Upper lobe of left lung (tissue), 6 donors: ENCODE measurements around the gene CASR. TPM values are rescaled to one million over a fixed set of nuclear protein-coding genes. Genes with fewer than 3 reads are reported as not detected.
"Not testable (repeated sequence)": the region's sequence is repeated elsewhere in the genome, so short reads cannot be mapped to it uniquely, and the experiment has no call there.

Experiments
- ATAC-seq, 2 donors: fragments of 200-7000 bp; cut with Tn5 transposase; one replicate each; pipeline ENCODE4 v1.9.1; 2022; ENCODE audit warnings: mild to moderate bottlenecking in 2 of 2, moderate library complexity in 2 of 2; ENCODE audit not compliant: low FRiP score in 2 of 2
- DNase-seq, 2 donors: peaks; one replicate each; pipeline ENCODE4 v3.0.0-alpha.2; 2019 to 2020
- H3K27ac ChIP-seq, 4 donors: fragments of 200-600 bp; sonication (generic); one replicate each; pipeline ENCODE4 v1.5.1; 2016 to 2019
- H3K27me3 ChIP-seq, 4 donors: fragments of 200-600 bp; sonication (generic); one replicate each; pipeline ENCODE4 v1.5.1; 2017 to 2019
- H3K36me3 ChIP-seq, 4 donors: fragments of 200-600 bp; sonication (generic); one replicate each; pipeline ENCODE4 v1.5.1; 2016 to 2019
- H3K4me1 ChIP-seq, 4 donors: fragments of 200-600 bp; sonication (generic); one replicate each; pipeline ENCODE4 v1.5.1; 2018 to 2019
- H3K4me3 ChIP-seq, 4 donors: fragments of 200-600 bp; sonication (generic); one replicate each; pipeline ENCODE4 v1.5.1; 2017 to 2019; ENCODE audit warnings: mild to moderate bottlenecking in 2 of 4, moderate library complexity in 1 of 4
- H3K9me3 ChIP-seq, 4 donors: fragments of 200-600 bp; sonication (generic); one replicate each; pipeline ENCODE4 v1.5.1; 2018 to 2019
- EP300 ChIP-seq, 4 donors: sonication (generic); formaldehyde crosslinking; IDR thresholded peaks; one replicate each; pipeline ENCODE4 v1.5.1; 2017; ENCODE audit warnings: antibody characterized with exemption in 4 of 4, control low read depth in 2 of 4
- POLR2A ChIP-seq, 4 donors: fragments of 450-650 bp; IDR thresholded peaks; one replicate each; pipeline ENCODE4 v1.5.1; 2016 to 2017; ENCODE audit warnings: antibody characterized with exemption in 4 of 4, mild to moderate bottlenecking in 2 of 4
- POLR2AphosphoS5 ChIP-seq, 2 donors: sonication (generic); formaldehyde crosslinking; IDR thresholded peaks; one replicate each; pipeline ENCODE4 v1.5.1; 2017; ENCODE audit warnings: antibody characterized with exemption in 2 of 2
- WGBS, 2 donors: methylation state at CpG; one replicate each; pipeline ENCODE4 v1.1.5; 2017 to 2018; 5-methylcytosine and 5-hydroxymethylcytosine counted together
- total RNA-seq, 6 donors: library from RNA; depleted of rRNA in 4 of 6; stranded (reverse); fragments of >200 nt in 4 of 6; gene quantifications; one replicate each; pipeline versions ENCODE4 v1.1.0 to v1.2.1, GENCODE V29; 2016 to 2021
- TF ChIP-seq, protein P1 (sequence below), 6 experiments: fragments of 450-650 bp in 4 of 6; fragments of 200-600 bp in 2 of 6; sonication (generic) in 2 of 6; IDR thresholded peaks; one replicate each; pipeline ENCODE4 v1.5.1; 2016 to 2019; ENCODE audit warnings: antibody characterized with exemption in 6 of 6
- donor health status: DM: no; HTN: no; CAD: no; lungs with moderate emphysema.
- donor health status: DM: no; HTN: yes; CAD: no; lungs with severe emphysema.

CASR gene
- total RNA-seq, 6 donors from 2014 or later = 0.10 TPM; not detected in 5

DNA sequence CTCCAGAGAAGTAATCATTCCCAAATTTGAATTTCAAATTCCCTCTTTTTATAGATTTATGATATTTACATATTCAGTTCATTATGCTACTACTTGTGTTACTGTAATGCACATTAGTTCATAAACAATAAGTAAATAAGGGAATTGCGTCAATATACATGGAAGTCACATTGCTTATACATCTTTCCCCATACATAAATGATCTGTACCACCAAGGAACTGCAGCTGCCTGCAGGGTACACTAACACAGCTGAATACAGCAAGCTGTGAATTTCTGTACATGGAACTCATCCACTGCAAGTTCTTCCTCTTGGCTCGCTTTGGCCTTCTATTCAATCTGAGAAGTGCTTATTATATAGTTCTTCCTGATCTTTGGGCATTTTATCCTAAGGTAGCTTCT, 15.5 kb downstream of the CASR start:
- no peak for ATAC-seq
- WGBS, 2 donors = 89 to 90% methylated on average over 2 of the region's 2 CpGs
- Histone ChIP-seq H3K9me3 (no peaks in the 10 kb centered on the region), H3K36me3 (no peaks in the 10 kb centered on the region), H3K27me3 (no peaks in the 10 kb centered on the region), H3K27ac (no peak overlapping the region), H3K4me1 (no peaks in the 10 kb centered on the region), H3K4me3 (no peak overlapping the region)
- DNase-seq = no peak
- TF ChIP-seq, protein P1, sequence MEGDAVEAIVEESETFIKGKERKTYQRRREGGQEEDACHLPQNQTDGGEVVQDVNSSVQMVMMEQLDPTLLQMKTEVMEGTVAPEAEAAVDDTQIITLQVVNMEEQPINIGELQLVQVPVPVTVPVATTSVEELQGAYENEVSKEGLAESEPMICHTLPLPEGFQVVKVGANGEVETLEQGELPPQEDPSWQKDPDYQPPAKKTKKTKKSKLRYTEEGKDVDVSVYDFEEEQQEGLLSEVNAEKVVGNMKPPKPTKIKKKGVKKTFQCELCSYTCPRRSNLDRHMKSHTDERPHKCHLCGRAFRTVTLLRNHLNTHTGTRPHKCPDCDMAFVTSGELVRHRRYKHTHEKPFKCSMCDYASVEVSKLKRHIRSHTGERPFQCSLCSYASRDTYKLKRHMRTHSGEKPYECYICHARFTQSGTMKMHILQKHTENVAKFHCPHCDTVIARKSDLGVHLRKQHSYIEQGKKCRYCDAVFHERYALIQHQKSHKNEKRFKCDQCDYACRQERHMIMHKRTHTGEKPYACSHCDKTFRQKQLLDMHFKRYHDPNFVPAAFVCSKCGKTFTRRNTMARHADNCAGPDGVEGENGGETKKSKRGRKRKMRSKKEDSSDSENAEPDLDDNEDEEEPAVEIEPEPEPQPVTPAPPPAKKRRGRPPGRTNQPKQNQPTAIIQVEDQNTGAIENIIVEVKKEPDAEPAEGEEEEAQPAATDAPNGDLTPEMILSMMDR (IDR thresholded peaks at IDR 0.05) = no peak
- TF ChIP-seq POLR2AphosphoS5 (IDR thresholded peaks at IDR 0.05) (no peak), POLR2A (IDR thresholded peaks at IDR 0.05) (no peak), EP300 (IDR thresholded peaks at IDR 0.05) (no peak)

DNA sequence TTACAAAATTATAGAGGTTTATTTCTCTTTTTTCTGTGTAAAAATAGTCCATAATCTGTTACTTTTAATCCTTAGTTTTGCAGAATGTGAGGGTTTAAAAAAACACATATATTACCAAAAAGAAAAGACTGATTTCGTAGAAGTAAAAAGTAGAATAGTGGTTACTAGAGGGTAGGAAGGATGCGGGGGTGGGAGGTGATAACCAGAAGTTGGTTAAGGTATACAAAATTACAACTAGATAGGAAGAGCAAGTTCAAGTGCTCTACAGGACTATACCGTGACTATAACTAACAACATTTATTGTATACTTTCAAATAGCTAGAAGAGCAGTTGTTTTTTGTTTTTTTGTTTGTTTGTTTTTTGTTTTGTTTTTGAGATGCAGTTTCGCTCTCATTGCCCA, 16.1 kb downstream of the CASR start:
- Histone ChIP-seq H3K9me3 (no peaks in the 10 kb centered on the region), H3K4me1 (no peaks in the 10 kb centered on the region), H3K27me3 (no peaks in the 10 kb centered on the region), H3K27ac (no peak overlapping the region), H3K4me3 (no peak overlapping the region), H3K36me3 (no peaks in the 10 kb centered on the region)
- WGBS, 2 donors = 80 to 88% methylated on average over 4 of the region's 4 CpGs
- DNase-seq (no peak), ATAC-seq (no peak)
- TF ChIP-seq POLR2AphosphoS5 (IDR thresholded peaks at IDR 0.05) (no peak), EP300 (IDR thresholded peaks at IDR 0.05) (no peak), POLR2A (IDR thresholded peaks at IDR 0.05) (no peak)
- TF ChIP-seq, protein P1 (IDR thresholded peaks at IDR 0.05) = no peak

DNA sequence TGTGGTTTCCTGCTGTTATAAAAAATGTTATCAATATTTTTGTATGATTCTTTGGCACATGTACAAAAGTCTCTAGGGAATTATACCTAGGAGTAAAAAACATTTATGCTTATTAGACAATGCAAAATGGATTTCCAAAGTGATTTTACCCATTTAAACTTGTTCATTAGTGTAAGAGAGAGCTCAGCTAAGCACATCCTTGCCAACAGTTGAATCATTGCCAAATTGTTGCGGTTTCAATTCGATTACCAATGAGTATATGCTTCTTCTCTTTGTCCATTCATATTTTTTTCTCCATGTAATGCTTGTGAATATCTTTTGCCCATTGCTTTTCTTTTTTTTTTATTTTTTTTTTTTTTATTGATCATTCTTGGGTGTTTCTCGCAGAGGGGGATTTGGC, 17.2 kb downstream of the CASR start:
- TF ChIP-seq EP300 (IDR thresholded peaks at IDR 0.05) = no peak
- TF ChIP-seq, protein P1 (IDR thresholded peaks at IDR 0.05) = no peak
- TF ChIP-seq POLR2A (IDR thresholded peaks at IDR 0.05) = no peak
- TF ChIP-seq POLR2AphosphoS5 (IDR thresholded peaks at IDR 0.05) = no peak
- no peak for ATAC-seq
- Histone ChIP-seq H3K27ac (no peak overlapping the region), H3K36me3 (no peaks in the 10 kb centered on the region), H3K27me3 (no peaks in the 10 kb centered on the region), H3K4me3 (no peak overlapping the region), H3K4me1 (no peaks in the 10 kb centered on the region), H3K9me3 (no peaks in the 10 kb centered on the region)
- no peak for DNase-seq
- 67 to 70% methylated on average over 3 of the region's 3 CpGs for WGBS, 2 donors

DNA sequence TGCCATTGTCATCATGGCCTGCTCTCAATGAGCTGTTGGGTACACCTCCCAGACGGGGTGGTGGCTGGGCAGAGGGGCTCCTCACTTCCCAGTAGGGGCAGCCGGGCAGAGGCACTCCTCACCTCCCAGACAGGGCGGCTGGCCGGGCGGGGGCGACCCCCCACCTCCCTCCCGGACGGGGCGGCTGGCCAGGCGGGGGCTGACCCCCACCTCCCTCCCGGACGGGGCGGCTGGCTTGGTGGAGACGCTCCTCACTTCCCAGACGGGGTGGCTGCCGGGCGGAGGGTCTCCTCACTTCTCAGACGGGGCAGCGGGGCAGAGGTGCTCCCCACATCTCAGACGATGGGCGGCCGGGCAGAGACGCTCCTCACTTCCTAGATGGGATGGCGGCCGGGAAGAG, 18.0 kb downstream of the CASR start:
- not testable (repeated sequence) for H3K4me3 ChIP-seq, H3K4me1 ChIP-seq, H3K27ac ChIP-seq, H3K27me3 ChIP-seq, ATAC-seq, H3K36me3 ChIP-seq, H3K9me3 ChIP-seq
- WGBS, 2 donors = 86 to 92% methylated on average over 1 to 10 of the region's 25 CpGs
- DNase-seq = peak in 1 of 2 donors; percentile 55

DNA sequence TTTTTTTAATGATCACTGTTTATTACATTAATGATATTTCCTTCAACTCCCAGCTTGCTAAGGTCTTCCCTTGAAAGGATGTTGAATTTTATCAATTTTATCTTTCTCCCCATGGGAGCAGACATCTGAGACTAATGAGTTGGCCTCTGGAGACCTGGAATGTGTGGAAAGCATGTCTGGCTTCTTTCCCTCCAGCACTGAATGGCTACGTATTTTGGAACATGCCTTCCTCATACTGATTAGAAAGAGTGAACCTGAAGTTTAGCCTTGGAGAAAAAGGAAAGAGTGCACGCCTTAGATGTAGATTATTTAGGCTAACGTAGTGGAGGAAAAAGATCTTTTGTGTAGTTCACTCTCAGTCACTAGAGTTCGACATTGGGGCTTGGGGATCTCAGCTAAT, 25.1 kb downstream of the CASR start:
- TF ChIP-seq, protein P1 (IDR thresholded peaks at IDR 0.05) = no peak
- TF ChIP-seq POLR2A (IDR thresholded peaks at IDR 0.05) = no peak
- Histone ChIP-seq H3K36me3 (no peaks in the 10 kb centered on the region), H3K27me3 (no peaks in the 10 kb centered on the region), H3K4me1 (no peaks in the 10 kb centered on the region), H3K4me3 (no peak overlapping the region), H3K27ac (no peak overlapping the region), H3K9me3 (no peaks in the 10 kb centered on the region)
- DNase-seq (no peak), ATAC-seq (no peak)
- WGBS, 2 donors = 68 to 85% methylated on average over 4 of the region's 4 CpGs
